ENCODE measurements around the gene NIFK.

DNA sequence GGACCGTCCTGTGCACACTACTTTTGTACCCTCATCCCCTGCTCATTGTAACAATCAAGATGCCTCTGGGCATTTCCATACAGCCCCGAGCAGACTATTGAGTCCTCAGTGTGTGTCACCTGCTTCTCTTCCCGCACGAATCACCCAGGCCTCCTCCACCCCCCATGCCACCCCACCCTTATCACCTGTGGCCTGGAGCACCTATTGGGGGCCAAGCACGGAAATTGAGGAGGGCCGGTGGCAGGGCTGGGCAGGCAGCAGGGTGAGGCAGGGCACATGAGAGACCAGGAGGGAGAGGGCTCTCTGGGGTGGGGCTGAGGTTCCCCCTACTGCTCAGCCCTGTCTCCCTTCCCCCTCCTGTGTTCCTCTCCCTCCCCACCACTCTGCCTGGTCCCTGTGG is 4.3 kb upstream of the NIFK start:
- no peak for TF ChIP-seq POLR2A (IDR thresholded peaks at IDR 0.05)
- TF ChIP-seq, protein P1, sequence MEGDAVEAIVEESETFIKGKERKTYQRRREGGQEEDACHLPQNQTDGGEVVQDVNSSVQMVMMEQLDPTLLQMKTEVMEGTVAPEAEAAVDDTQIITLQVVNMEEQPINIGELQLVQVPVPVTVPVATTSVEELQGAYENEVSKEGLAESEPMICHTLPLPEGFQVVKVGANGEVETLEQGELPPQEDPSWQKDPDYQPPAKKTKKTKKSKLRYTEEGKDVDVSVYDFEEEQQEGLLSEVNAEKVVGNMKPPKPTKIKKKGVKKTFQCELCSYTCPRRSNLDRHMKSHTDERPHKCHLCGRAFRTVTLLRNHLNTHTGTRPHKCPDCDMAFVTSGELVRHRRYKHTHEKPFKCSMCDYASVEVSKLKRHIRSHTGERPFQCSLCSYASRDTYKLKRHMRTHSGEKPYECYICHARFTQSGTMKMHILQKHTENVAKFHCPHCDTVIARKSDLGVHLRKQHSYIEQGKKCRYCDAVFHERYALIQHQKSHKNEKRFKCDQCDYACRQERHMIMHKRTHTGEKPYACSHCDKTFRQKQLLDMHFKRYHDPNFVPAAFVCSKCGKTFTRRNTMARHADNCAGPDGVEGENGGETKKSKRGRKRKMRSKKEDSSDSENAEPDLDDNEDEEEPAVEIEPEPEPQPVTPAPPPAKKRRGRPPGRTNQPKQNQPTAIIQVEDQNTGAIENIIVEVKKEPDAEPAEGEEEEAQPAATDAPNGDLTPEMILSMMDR (IDR thresholded peaks at IDR 0.05), result no peak

Measured in Peyer's patch (tissue), 4 donors.